MCF 10A (cell line): ENCODE measurements around the gene LSM8. TPM values are rescaled to one million over a fixed set of nuclear protein-coding genes. Genes with fewer than 3 reads are reported as not detected.
A peak's percentile ranks its signal among the peaks of the same experiment; 100 is the strongest.

Experiments
- BruUV-seq: library from RNA; stranded (reverse); fragments of 400-500 nt; replicated peaks from 2 replicates; lab custom pipeline; 2021; lab: Mats Ljungman, UMichigan
- CTCF ChIA-PET: fragments of 300-600 bp; sonication (Branson Sonifier 250); formaldehyde crosslinking; extraction: SDS; loops from one replicate; lab custom pipeline; 2021; ENCODE audit warnings: antibody characterized with exemption, inconsistent platforms; lab: Yijun Ruan, JAX
- POLR2A ChIA-PET: fragments of 300-600, 350-650 bp; sonication (Branson Sonifier 250); formaldehyde crosslinking; extraction: SDS; loops from one replicate; lab custom pipeline; 2020; ENCODE audit warnings: antibody characterized with exemption, inconsistent platforms; lab: Yijun Ruan, JAX
- DNase-seq: peaks from one replicate; pipeline ENCODE4 v3.0.0-alpha.2; 2018; ENCODE audit not compliant: unreplicated experiment
- H3K27ac Mint-ChIP-seq: one replicate; pipeline ENCODE4 v1.8.0; 2022; ENCODE audit warnings: mild to moderate bottlenecking, low read depth, mixed read lengths; ENCODE audit not compliant: unreplicated experiment
- H3K27me3 Mint-ChIP-seq: one replicate; pipeline ENCODE4 v1.8.0; 2022; ENCODE audit warnings: mixed read lengths; ENCODE audit not compliant: insufficient read depth, unreplicated experiment
- H3K36me3 Mint-ChIP-seq: one replicate; pipeline ENCODE4 v1.8.0; 2022; ENCODE audit warnings: mild to moderate bottlenecking, moderate library complexity, mixed read lengths; ENCODE audit not compliant: insufficient read depth, unreplicated experiment
- H3K4me1 Mint-ChIP-seq: one replicate; pipeline ENCODE4 v1.8.0; 2022; ENCODE audit warnings: mixed read lengths; ENCODE audit not compliant: insufficient read depth, unreplicated experiment
- H3K4me3 Mint-ChIP-seq: one replicate; pipeline ENCODE4 v1.8.0; 2022; ENCODE audit warnings: mild to moderate bottlenecking, moderate library complexity, mixed read lengths; ENCODE audit not compliant: unreplicated experiment
- H3K9me3 Mint-ChIP-seq: one replicate; pipeline ENCODE4 v1.8.0; 2022; ENCODE audit warnings: mixed read lengths; ENCODE audit not compliant: unreplicated experiment
- CTCF ChIP-seq: fragments of 200-600 bp; IDR thresholded peaks from one replicate; pipeline ENCODE4 v1.8.0; 2022; ENCODE audit warnings: antibody characterized with exemption, mild to moderate bottlenecking; ENCODE audit not compliant: unreplicated experiment
- intact Hi-C: fragments of 100-400 bp; cut with micrococcal nuclease; formaldehyde crosslinking; loops from 2 replicates; pipeline ENCODE4 v1.14.1; 2022
- total RNA-seq: library from RNA; stranded (reverse); gene quantifications from 2 replicates; pipeline ENCODE4 v1.2.3, GENCODE V29; 2022

Gene LSM8
- total RNA-seq, 1 experiment from 2014 or later = 48.2 TPM

DNA sequence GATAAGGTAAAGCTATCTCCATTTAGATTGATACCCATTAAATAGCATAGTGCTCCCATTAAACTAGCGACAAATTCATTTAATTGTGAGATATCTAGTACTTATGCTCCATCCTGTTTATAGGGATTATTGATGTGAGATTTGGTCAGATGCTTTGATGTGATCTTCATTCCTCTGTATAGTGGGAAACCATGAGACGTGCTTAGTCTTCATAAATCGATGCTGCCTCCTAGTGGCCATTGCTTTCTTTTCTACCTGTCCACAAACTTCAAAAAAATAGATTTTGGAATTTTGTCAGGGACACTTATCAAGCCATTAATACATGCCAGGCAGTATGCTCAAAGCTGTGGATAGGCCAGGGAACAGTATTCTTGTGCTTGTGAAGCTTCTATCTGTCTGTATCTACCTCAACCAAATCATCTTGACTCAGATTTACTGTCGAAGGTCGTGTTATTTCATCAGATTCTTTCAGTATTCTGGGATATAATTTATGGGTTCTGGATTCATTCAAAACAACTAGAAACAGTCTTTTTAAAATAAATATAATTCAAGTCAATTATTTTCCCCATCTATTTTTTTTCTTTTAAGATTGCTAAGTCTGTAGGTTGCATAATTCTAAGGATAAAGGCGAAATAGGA is 12.0 kb downstream of the LSM8 start:
- Mint-ChIP-seq H3K36me3 (peaks cover 14% of the 10 kb centered on the region), H3K4me1 (no peaks in the 10 kb centered on the region), H3K27ac (no peak overlapping the region), H3K9me3 (no peaks in the 10 kb centered on the region), H3K4me3 (no peak overlapping the region), H3K27me3 (no peaks in the 10 kb centered on the region)
- intact Hi-C loops = no loop called here
- peak; percentile 73 for DNase-seq
- POLR2A ChIA-PET = interaction anchor here (1.0 kb wide), 1 partner anchor 11 kb away, joined by 3 read pairs; no protein-coding TSS in a partner anchor
- peak; percentile 55 for TF ChIP-seq CTCF
- CTCF ChIA-PET = interaction anchor here (0.6 to 2.1 kb wide), 24 partner anchors 10 to 1255 kb away, joined by 3 to 13 read pairs (median 3); no protein-coding TSS in a partner anchor
- no TSS peak for BruUV-seq

GRCh38 chr7:118202061-118202460 is 18.1 kb downstream of the LSM8 start:
- Mint-ChIP-seq H3K9me3 (no peaks in the 10 kb centered on the region), H3K36me3 (no peaks in the 10 kb centered on the region), H3K4me3 (no peak overlapping the region), H3K27me3 (no peaks in the 10 kb centered on the region), H3K4me1 (no peaks in the 10 kb centered on the region), H3K27ac (no peak overlapping the region)
- ChIA-PET CTCF (no interaction called here), POLR2A (no interaction called here)
- no TSS peak for BruUV-seq
- no peak for TF ChIP-seq CTCF
- intact Hi-C loops = no loop called here
- DNase-seq = no peak

GRCh38 chr7:118214051-118214832 is 30.3 kb downstream of the LSM8 start:
- no TSS peak for BruUV-seq

More at GRCh38 chr7:118214051-118214832, 30.3 kb downstream of the LSM8 start:
- ChIA-PET POLR2A (no interaction called here), CTCF (no interaction called here)
- no peaks in the 10 kb centered on the region for H3K4me1 Mint-ChIP-seq
- no peak for TF ChIP-seq CTCF
- no peaks in the 10 kb centered on the region for H3K36me3 Mint-ChIP-seq
- DNase-seq = no peak
- H3K27me3 Mint-ChIP-seq = peaks cover 37% of the 10 kb centered on the region
- H3K4me3 Mint-ChIP-seq = no peak overlapping the region
- H3K9me3 Mint-ChIP-seq = no peaks in the 10 kb centered on the region
- no peak overlapping the region for H3K27ac Mint-ChIP-seq
- intact Hi-C loops = no loop called here
